Loucy (cell line): ENCODE data around the gene TRAPPC4.
"Not testable (repeated sequence)": the region's sequence is repeated elsewhere in the genome, so short reads cannot be mapped to it uniquely, and the experiment has no call there.

Experiments used
- H2AFZ ChIP-seq: fragments of 200-600 bp; sonication (generic); 2 replicates; pipeline ENCODE4 v1.6.0; 2016; ENCODE audit warnings: antibody characterized with exemption, mild to moderate bottlenecking, low read length, moderate library complexity
- H3F3A ChIP-seq: fragments of 200-600 bp; 2 replicates; pipeline ENCODE4 v1.6.0; 2016; ENCODE audit warnings: antibody characterized with exemption, low read depth, mild to moderate bottlenecking
- H3K27me3 ChIP-seq: fragments of 200-600 bp; sonication (generic); 2 replicates; pipeline ENCODE4 v1.6.1; 2014; ENCODE audit warnings: low read length, mild to moderate bottlenecking; ENCODE audit not compliant: insufficient read depth, poor library complexity, severe bottlenecking
- H3K36me3 ChIP-seq: fragments of 200-600 bp; sonication (generic); 2 replicates; pipeline ENCODE4 v1.6.1; 2016; ENCODE audit warnings: low read length; ENCODE audit not compliant: insufficient read depth
- H3K4me1 ChIP-seq: fragments of 200-600 bp; sonication (generic); 2 replicates; pipeline ENCODE4 v1.5.1; 2014; ENCODE audit warnings: low read length, mild to moderate bottlenecking; ENCODE audit not compliant: insufficient read depth, poor library complexity, severe bottlenecking
- H3K4me2 ChIP-seq: fragments of 200-600 bp; sonication (generic); 2 replicates; pipeline ENCODE4 v1.6.0; 2014; ENCODE audit warnings: antibody characterized with exemption, low read length, low read depth, mild to moderate bottlenecking; ENCODE audit not compliant: poor library complexity, severe bottlenecking
- H3K4me3 ChIP-seq: fragments of 200-600 bp; sonication (generic); 2 replicates; pipeline ENCODE4 v1.5.1; 2014; ENCODE audit warnings: low read length, mild to moderate bottlenecking, mixed read lengths; ENCODE audit not compliant: poor library complexity, severe bottlenecking
- H3K79me2 ChIP-seq: fragments of 200-600 bp; sonication (generic); 2 replicates; pipeline ENCODE4 v1.6.1; 2014; ENCODE audit warnings: low read length; ENCODE audit not compliant: insufficient read depth
- H3K9ac ChIP-seq: fragments of 200-600 bp; sonication (generic); 2 replicates; pipeline ENCODE4 v1.6.0; 2014; ENCODE audit warnings: mild to moderate bottlenecking, low read depth, low read length, moderate library complexity; ENCODE audit not compliant: poor library complexity, severe bottlenecking
- H3K9me2 ChIP-seq: fragments of 200-600 bp; sonication (generic); replicated peaks from 2 replicates; pipeline ENCODE4 v1.6.1; 2016; ENCODE audit warnings: low read depth, low read length, mixed read lengths
- H3K9me3 ChIP-seq: fragments of 200-600 bp; sonication (generic); 2 replicates; pipeline ENCODE4 v1.6.1; 2014; ENCODE audit warnings: mild to moderate bottlenecking, antibody characterized with exemption, low read length, low read depth; ENCODE audit not compliant: insufficient read depth
- H4K20me1 ChIP-seq: fragments of 200-600 bp; sonication (generic); 2 replicates; pipeline ENCODE4 v1.6.0; 2014; ENCODE audit warnings: antibody characterized with exemption, low read length, mild to moderate bottlenecking; ENCODE audit not compliant: insufficient read depth, poor library complexity, severe bottlenecking
- CTCF ChIP-seq: fragments of 200-600 bp; sonication (generic); conservative IDR thresholded peaks from 2 replicates; pipeline ENCODE4 v1.5.1; 2014; ENCODE audit warnings: mild to moderate bottlenecking, antibody characterized with exemption, low read length
- EZH2phosphoT487 ChIP-seq: fragments of 200-600 bp; IDR thresholded peaks from 2 replicates; pipeline ENCODE4 v1.6.1; 2018; ENCODE audit warnings: antibody characterized with exemption, mild to moderate bottlenecking, moderate library complexity, borderline replicate concordance

Gene TRAPPC4

GRCh38 chr11:119016216-119017009 lies 2.2 kb upstream of the TRAPPC4 start:
- Histone ChIP-seq H3K36me3 (peaks cover 40% of the 10 kb centered on the region), H3F3A (0 out of 2 replicates have a peak, but pooled peaks cover 3% of the 10 kb centered on the region), H3K79me2 (peaks cover 72% of the 10 kb centered on the region)

GRCh38 chr11:119017377-119017776 lies 1.2 kb upstream of the TRAPPC4 start:
- H3F3A ChIP-seq, H3K9me2 ChIP-seq, H3K27me3 ChIP-seq, H3K9me3 ChIP-seq, H2AFZ ChIP-seq: not testable (repeated sequence)
- Histone ChIP-seq H3K4me3 (peak overlapping the region; percentile 93), H3K36me3 (peaks cover 38% of the 10 kb centered on the region), H3K79me2 (peaks cover 82% of the 10 kb centered on the region), H4K20me1 (peaks cover 53% of the 10 kb centered on the region), H3K9ac (peak overlapping the region; percentile 96), H3K4me2 (peak overlapping the region; percentile 92), H3K4me1 (peaks cover 27% of the 10 kb centered on the region)

More at GRCh38 chr11:119016216-119017009, 2.2 kb upstream of the TRAPPC4 start:
- Histone ChIP-seq H2AFZ (no peak overlapping the region), H3K9me3 (no peaks in the 10 kb centered on the region), H4K20me1 (peaks cover 53% of the 10 kb centered on the region), H3K9me2 (no peaks in the 10 kb centered on the region), H3K4me1 (peaks cover 26% of the 10 kb centered on the region), H3K27me3 (no peaks in the 10 kb centered on the region), H3K4me3 (peak overlapping the region; percentile 93), H3K4me2 (peak overlapping the region; percentile 92), H3K9ac (peak overlapping the region; percentile 96)
- TF ChIP-seq CTCF: no peak
- TF ChIP-seq EZH2phosphoT487: no peak

- Histone ChIP-seq H3K79me2 (peaks cover 81% of the 10 kb centered on the region), H2AFZ (no peak overlapping the region), H3K9me2 (no peaks in the 10 kb centered on the region), H3K27me3 (no peaks in the 10 kb centered on the region), H4K20me1 (peaks cover 45% of the 10 kb centered on the region), H3K4me3 (peak overlapping the region; percentile 93), H3K9ac (peak overlapping the region; percentile 96), H3K4me2 (peak overlapping the region; percentile 60), H3K36me3 (peaks cover 21% of the 10 kb centered on the region), H3K4me1 (peaks cover 27% of the 10 kb centered on the region), H3F3A (no peaks in the 10 kb centered on the region), H3K9me3 (no peaks in the 10 kb centered on the region)
- TF ChIP-seq EZH2phosphoT487 (no peak), CTCF (no peak)
These were observed 1.4 kb downstream of the TRAPPC4 start for GRCh38 chr11:119019996-119020395.
